DND-41 (cell line): ENCODE measurements around the gene PMFBP1.

Source experiments
- CTCF ChIP-seq: IDR thresholded peaks from 2 replicates; pipeline ENCODE4 v1.5.1; 2012; ENCODE audit warnings: borderline replicate concordance, low read length, moderate library complexity, mild to moderate bottlenecking; ENCODE audit not compliant: poor library complexity, severe bottlenecking; ENCODE audit errors: extremely low read depth
- EZH2 ChIP-seq: IDR thresholded peaks from 3 replicates; pipeline ENCODE4 v1.6.1; 2012; ENCODE audit warnings: borderline replicate concordance, low read depth, mild to moderate bottlenecking, moderate library complexity, low read length, inconsistent platforms; ENCODE audit not compliant: severe bottlenecking

- TF ChIP-seq CTCF = no peak
- no peak for TF ChIP-seq EZH2
These were observed 26.2 kb upstream of the PMFBP1 start for GRCh38 chr16:72198021-72198711.
